HepG2 (cell line): ENCODE measurements around the gene CNTRL. TPM values are rescaled to one million over a fixed set of nuclear protein-coding genes. Genes with fewer than 3 reads are reported as not detected.
A peak's percentile ranks its signal among the peaks of the same experiment; 100 is the strongest.

Experiments used
- ARID5B ChIP-seq: IDR thresholded peaks from 2 replicates; pipeline ENCODE4 v1.4.0; 2020; ENCODE audit warnings: mild to moderate bottlenecking, missing genetic modification reagents
- BHLHE40 ChIP-seq: IDR thresholded peaks from 2 replicates; pipeline ENCODE4 v1.6.1; 2011; ENCODE audit warnings: low read length, improper control_type of control experiment
- BORCS8-MEF2B ChIP-seq: sonication (generic); formaldehyde crosslinking; IDR thresholded peaks from 2 replicates; pipeline ENCODE4 v1.8.0; 2022; ENCODE audit warnings: mild to moderate bottlenecking, missing genetic modification reagents
- CEBPB ChIP-seq: IDR thresholded peaks from 2 replicates; pipeline ENCODE4 v1.6.1; 2011; ENCODE audit warnings: low read depth, low read length, improper control_type of control experiment, borderline replicate concordance
- CTCF ChIP-seq: sonication (generic); formaldehyde crosslinking; IDR thresholded peaks from 2 replicates; pipeline ENCODE4 v1.5.0; 2020; ENCODE audit warnings: mild to moderate bottlenecking, missing genetic modification reagents, moderate library complexity
- GATAD2A ChIP-seq: IDR thresholded peaks from 2 replicates; pipeline ENCODE4 v1.6.1; 2016
- GLMP ChIP-seq: sonication (generic); formaldehyde crosslinking; IDR thresholded peaks from 2 replicates; pipeline ENCODE4 v1.9.0; 2021; ENCODE audit warnings: missing genetic modification reagents, mild to moderate bottlenecking, borderline replicate concordance
- HDAC2 ChIP-seq: sonication (generic); formaldehyde crosslinking; IDR thresholded peaks from 2 replicates; pipeline ENCODE4 v1.4.0; 2020; ENCODE audit warnings: missing genetic modification reagents
- HMG20A ChIP-seq: IDR thresholded peaks from 2 replicates; pipeline ENCODE4 v1.6.1; 2016; ENCODE audit warnings: borderline replicate concordance
- HNF4G ChIP-seq, 2 experiments: sonication (generic) in 1 of 2; formaldehyde crosslinking in 1 of 2; IDR thresholded peaks; 2 replicates each; pipeline versions ENCODE4 v1.4.0 to v1.6.1; 2011 to 2020; ENCODE audit warnings: borderline replicate concordance in 2 of 2, low read depth in 2 of 2, mild to moderate bottlenecking in 2 of 2, low read length in 1 of 2, missing genetic modification reagents in 1 of 2, moderate library complexity in 1 of 2
- ISL2 ChIP-seq: sonication (generic); formaldehyde crosslinking; IDR thresholded peaks from 2 replicates; pipeline ENCODE4 v1.5.0; 2020; ENCODE audit warnings: missing genetic modification reagents
- MIER2 ChIP-seq: IDR thresholded peaks from 2 replicates; pipeline ENCODE4 v1.6.1; 2016; ENCODE audit warnings: missing biosample characterization, missing genetic modification reagents
- NFIC ChIP-seq: IDR thresholded peaks from 2 replicates; pipeline ENCODE4 v1.6.1; 2012; ENCODE audit warnings: mild to moderate bottlenecking, low read length, inconsistent platforms
- PITX1 ChIP-seq: sonication (generic); formaldehyde crosslinking; IDR thresholded peaks from 2 replicates; pipeline ENCODE4 v1.5.1; 2020; ENCODE audit warnings: mild to moderate bottlenecking, missing genetic modification reagents
- POLR2AphosphoS2 ChIP-seq: IDR thresholded peaks from 2 replicates; pipeline ENCODE4 v1.6.1; 2011; ENCODE audit warnings: low read depth, low read length, improper control_type of control experiment
- PRPF4 ChIP-seq: fragments of 200-400 bp; formaldehyde crosslinking; IDR thresholded peaks from 2 replicates; pipeline ENCODE4 v1.6.1; 2016; ENCODE audit warnings: low read length, low read depth; ENCODE audit not compliant: poor library complexity, severe bottlenecking
- SOX13 ChIP-seq, 3 experiments: fragments of 450-650 bp in 1 of 3; sonication (generic) in 1 of 3; formaldehyde crosslinking in 1 of 3; IDR thresholded peaks in 2 of 3; conservative IDR thresholded peaks in 1 of 3; 2 replicates each; pipeline versions ENCODE4 v1.5.0 to v1.6.1; 2016 to 2020; ENCODE audit warnings: antibody characterized with exemption in 1 of 3, mild to moderate bottlenecking in 1 of 3, missing compliant biosample characterization in 1 of 3, missing genetic modification reagents in 1 of 3, moderate library complexity in 1 of 3
- TMF1 ChIP-seq: sonication (generic); formaldehyde crosslinking; IDR thresholded peaks from 2 replicates; pipeline ENCODE4 v1.8.1; 2022; ENCODE audit warnings: low read depth, missing genetic modification reagents
- TP53 ChIP-seq: sonication (generic); formaldehyde crosslinking; conservative IDR thresholded peaks from 2 replicates; pipeline ENCODE4 v1.4.0; 2020; ENCODE audit warnings: missing genetic modification reagents
- XRCC5 ChIP-seq: fragments of 200-400 bp; formaldehyde crosslinking; optimal IDR thresholded peaks from 2 replicates; pipeline ENCODE3; 2017; ENCODE audit warnings: mild to moderate bottlenecking, low read length
- YEATS2 ChIP-seq: sonication (generic); formaldehyde crosslinking; IDR thresholded peaks from 2 replicates; pipeline ENCODE4 v1.4.0; 2020; ENCODE audit warnings: missing genetic modification reagents, borderline replicate concordance
- ZMYM4 ChIP-seq: sonication (generic); formaldehyde crosslinking; IDR thresholded peaks from 2 replicates; pipeline ENCODE4 v1.8.1; 2023; ENCODE audit warnings: mild to moderate bottlenecking, missing genetic modification reagents
- ZNF124 ChIP-seq: sonication (generic); formaldehyde crosslinking; IDR thresholded peaks from 2 replicates; pipeline ENCODE4 v1.4.0; 2020; ENCODE audit warnings: missing genetic modification reagents
- ZNF205 ChIP-seq: IDR thresholded peaks from 2 replicates; pipeline ENCODE4 v1.6.1; 2018; ENCODE audit warnings: missing biosample characterization, missing genetic modification reagents
- ZNF614 ChIP-seq: IDR thresholded peaks from 2 replicates; pipeline ENCODE4 v1.6.1; 2018; ENCODE audit warnings: missing biosample characterization, missing genetic modification reagents, inconsistent platforms, borderline replicate concordance
- polyA plus RNA-seq, 8 experiments: library from polyadenylated mRNA; depleted of rRNA in 3 of 8; stranded (reverse) in 7 of 8; unstranded in 1 of 8; fragments of >200 nt; fragmentation: Illumina TruSeq in 4 of 8; extraction: Trizol in 4 of 8; gene quantifications; 2 replicates each; pipeline versions ENCODE4 v1.2.1 to v1.2.3, GENCODE V29; 2011 to 2016; ENCODE audit warnings: low read depth in 4 of 8, missing spikeins in 1 of 8, mixed read lengths in 1 of 8; ENCODE audit not compliant: insufficient read depth in 1 of 8
- total RNA-seq, 5 experiments: library from RNA; depleted of rRNA; stranded (reverse); fragments of >200 nt; fragmentation: Illumina TruSeq; extraction: Trizol; gene quantifications; 2 replicates each; pipeline ENCODE4 v1.2.3, GENCODE V29; 2016; ENCODE audit warnings: low read depth in 1 of 5

The CNTRL gene
- total and polyA plus RNA-seq, 2 of the 13 experiments (the other 11 are each of a cell fraction or from before 2014, with no cell fraction given): 7.5 to 11.8 TPM

- peak; percentile 57 for TF ChIP-seq CTCF (CRISPR knock-in tag)
- 0 out of 2 replicates have a peak, but pooled peaks have one; percentile 29 for TF ChIP-seq ZNF124 (CRISPR knock-in tag)
- TF ChIP-seq TP53 (CRISPR knock-in tag): no peak
- no peak for TF ChIP-seq TMF1 (CRISPR knock-in tag)
- no peak for TF ChIP-seq POLR2AphosphoS2
- TF ChIP-seq HNF4G (IDR thresholded peaks at IDR 0.05; ENCODE audit: borderline replicate concordance, low read depth, low read length): peak; percentile 95
- peak; percentile 51; the same call in 1 of the 2 replicates for TF ChIP-seq HNF4G (CRISPR knock-in tag; IDR thresholded peaks at IDR 0.05; ENCODE audit: borderline replicate concordance, low read depth)
- no peak for TF ChIP-seq BORCS8-MEF2B (CRISPR knock-in tag)
- TF ChIP-seq ZNF205 (CRISPR knock-in tag): peak; percentile 60; the same call in 1 of the 2 replicates
- TF ChIP-seq ZNF614 (CRISPR knock-in tag): peak; percentile 68; the same call in 1 of the 2 replicates
- TF ChIP-seq HMG20A: peak; percentile 75; the same call in 1 of the 2 replicates
- peak; percentile 71; the same call in 1 of the 2 replicates for TF ChIP-seq YEATS2 (CRISPR knock-in tag)
- TF ChIP-seq XRCC5: peak; percentile 27
- peak; percentile 20; the same call in 1 of the 2 replicates for TF ChIP-seq NFIC
- peak; percentile 89 for TF ChIP-seq GATAD2A
- TF ChIP-seq CEBPB: no peak
- TF ChIP-seq ZMYM4 (CRISPR knock-in tag): peak; percentile 53; the same call in 1 of the 2 replicates
- TF ChIP-seq HDAC2 (CRISPR knock-in tag): peak; percentile 90
- peak; percentile 72 for TF ChIP-seq ISL2
- peak; percentile 60 for TF ChIP-seq PITX1
- TF ChIP-seq BHLHE40: 0 out of 2 replicates have a peak, but pooled peaks have one; percentile 34
- TF ChIP-seq ARID5B: peak; percentile 87
- peak; percentile 68 for TF ChIP-seq PRPF4
- TF ChIP-seq SOX13 (IDR thresholded peaks at IDR 0.05): no peak
- peak in 1 of 2 experiments; percentile 84; a peak in 2 of 4 replicates for TF ChIP-seq SOX13 (CRISPR knock-in tag; conservative IDR thresholded peaks at IDR 0.05 in 1 of 2, IDR thresholded peaks at IDR 0.05 in 1 of 2)
- TF ChIP-seq GLMP (CRISPR knock-in tag): no peak
- TF ChIP-seq MIER2: peak; percentile 54; the same call in 1 of the 2 replicates
Observed at GRCh38 chr9:121053544-121053943, 21.2 kb upstream of the CNTRL start (continued).
